ENCODE results near the gene LUZP2.

The LUZP2 gene

DNA sequence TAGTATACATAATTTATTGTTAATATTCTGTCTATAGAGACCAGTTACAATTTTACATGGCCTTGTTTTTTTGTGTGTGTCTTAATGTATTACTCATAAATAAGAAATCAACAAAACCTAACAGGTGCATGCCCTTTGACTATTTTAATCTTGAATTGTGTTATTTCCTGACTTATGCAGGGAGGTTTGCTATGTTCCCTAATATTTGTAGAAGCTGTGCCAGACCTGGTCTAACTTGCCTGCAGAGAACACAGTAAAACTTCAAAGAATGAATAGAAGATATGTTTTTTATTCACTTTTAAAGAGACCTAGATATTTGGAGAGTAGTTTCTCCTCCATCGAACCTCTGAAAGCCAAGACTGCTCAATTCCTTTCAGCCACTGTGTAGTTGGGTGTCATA, 234.7 kb downstream of the LUZP2 start:
- Histone ChIP-seq H3K27me3 (ENCODE audit: low read length) (no peaks in the 10 kb centered on the region), H3K9ac (ENCODE audit: low read length) (no peak overlapping the region), H3F3A (ENCODE audit: insufficient read depth) (no peaks in the 10 kb centered on the region), H3K27ac (ENCODE audit: low read depth, low read length) (no peak overlapping the region), H2AFZ (ENCODE audit: low read depth, low read length, severe bottlenecking) (no peak overlapping the region), H3K36me3 (ENCODE audit: low read length) (no peaks in the 10 kb centered on the region), H3K4me3 (ENCODE audit: insufficient read depth, low read length, poor library complexity, severe bottlenecking) (no peak overlapping the region), H3K9me2 (replicated peaks; ENCODE audit: insufficient read depth, low read length) (no peaks in the 10 kb centered on the region), H3K9me3 (ENCODE audit: insufficient read depth, low read length) (no peaks in the 10 kb centered on the region), H3K79me2 (ENCODE audit: insufficient read depth, low read length) (no peaks in the 10 kb centered on the region), H3K4me2 (ENCODE audit: low read depth, low read length, poor library complexity, severe bottlenecking) (no peak overlapping the region), H4K20me1 (ENCODE audit: low read depth, low read length) (no peaks in the 10 kb centered on the region)
- TF ChIP-seq CTCF (IDR thresholded peaks at IDR 0.05; ENCODE audit: insufficient read depth, low read length, poor library complexity, severe bottlenecking) (no peak), EZH2phosphoT487 (conservative IDR thresholded peaks at IDR 0.05; ENCODE audit: low read length) (no peak)

GRCh38 chr11:24734742-24735237, 237.9 kb downstream of the LUZP2 start:
- Histone ChIP-seq H3K4me2 (ENCODE audit: low read depth, low read length, poor library complexity, severe bottlenecking) (no peak overlapping the region), H4K20me1 (ENCODE audit: low read depth, low read length) (no peaks in the 10 kb centered on the region), H3F3A (ENCODE audit: insufficient read depth) (no peaks in the 10 kb centered on the region), H3K79me2 (ENCODE audit: insufficient read depth, low read length) (no peaks in the 10 kb centered on the region), H3K36me3 (ENCODE audit: low read length) (no peaks in the 10 kb centered on the region), H3K4me3 (ENCODE audit: insufficient read depth, low read length, poor library complexity, severe bottlenecking) (no peak overlapping the region), H3K9me3 (ENCODE audit: insufficient read depth, low read length) (no peaks in the 10 kb centered on the region), H3K27me3 (ENCODE audit: low read length) (no peaks in the 10 kb centered on the region), H3K9ac (ENCODE audit: low read length) (no peak overlapping the region), H3K9me2 (replicated peaks; ENCODE audit: insufficient read depth, low read length) (no peaks in the 10 kb centered on the region), H2AFZ (ENCODE audit: low read depth, low read length, severe bottlenecking) (no peak overlapping the region), H3K27ac (ENCODE audit: low read depth, low read length) (no peak overlapping the region)
- no peak for TF ChIP-seq CTCF (IDR thresholded peaks at IDR 0.05; ENCODE audit: insufficient read depth, low read length, poor library complexity, severe bottlenecking)
- TF ChIP-seq EZH2phosphoT487 (conservative IDR thresholded peaks at IDR 0.05; ENCODE audit: low read length): no peak

DNA sequence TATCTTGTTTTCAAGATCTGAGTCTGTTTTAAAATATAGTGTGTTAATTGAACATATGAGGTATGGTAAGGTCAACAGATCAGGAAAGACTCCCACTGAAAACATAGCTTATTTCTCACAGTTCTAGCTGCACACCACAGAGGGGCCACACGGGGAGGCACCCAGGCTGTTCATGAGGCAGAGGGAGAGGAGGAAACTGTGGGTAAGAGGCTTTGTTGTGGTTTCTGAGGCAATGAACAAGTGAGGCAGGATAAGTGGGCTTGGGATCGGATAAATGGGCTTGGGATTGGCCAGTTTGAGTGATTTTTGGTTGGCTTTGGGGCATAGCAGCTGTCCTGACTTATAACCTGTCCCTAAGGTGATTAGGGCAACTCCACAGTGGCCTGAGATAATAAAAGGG, 242.1 kb downstream of the LUZP2 start:
- Histone ChIP-seq H3F3A (ENCODE audit: insufficient read depth) (no peaks in the 10 kb centered on the region), H2AFZ (ENCODE audit: low read depth, low read length, severe bottlenecking) (no peak overlapping the region), H3K36me3 (ENCODE audit: low read length) (no peaks in the 10 kb centered on the region), H3K27me3 (ENCODE audit: low read length) (no peaks in the 10 kb centered on the region), H3K4me3 (ENCODE audit: insufficient read depth, low read length, poor library complexity, severe bottlenecking) (no peak overlapping the region), H3K27ac (ENCODE audit: low read depth, low read length) (no peak overlapping the region), H4K20me1 (ENCODE audit: low read depth, low read length) (no peaks in the 10 kb centered on the region), H3K79me2 (ENCODE audit: insufficient read depth, low read length) (no peaks in the 10 kb centered on the region), H3K9me3 (ENCODE audit: insufficient read depth, low read length) (no peaks in the 10 kb centered on the region), H3K9ac (ENCODE audit: low read length) (no peak overlapping the region), H3K9me2 (replicated peaks; ENCODE audit: insufficient read depth, low read length) (no peaks in the 10 kb centered on the region), H3K4me2 (ENCODE audit: low read depth, low read length, poor library complexity, severe bottlenecking) (no peak overlapping the region)
- TF ChIP-seq CTCF (IDR thresholded peaks at IDR 0.05; ENCODE audit: insufficient read depth, low read length, poor library complexity, severe bottlenecking) (no peak), EZH2phosphoT487 (conservative IDR thresholded peaks at IDR 0.05; ENCODE audit: low read length) (no peak)
